Mesodermal cell (in vitro differentiated cells): ENCODE results near the gene SLC4A2.

Experiments
- H3K27ac ChIP-seq: 2 replicates; pipeline ENCODE4 v1.7.0; 2013; ENCODE audit warnings: mild to moderate bottlenecking, low read depth, low read length, moderate library complexity; ENCODE audit not compliant: severe bottlenecking
- H3K36me3 ChIP-seq: 2 replicates; pipeline ENCODE4 v1.7.1; 2013; ENCODE audit warnings: mild to moderate bottlenecking, low read length, moderate library complexity; ENCODE audit not compliant: control insufficient read depth, insufficient read depth
- H3K4me1 ChIP-seq: one replicate; pipeline ENCODE4 v1.7.1; 2013; ENCODE audit warnings: mild to moderate bottlenecking, low read length; ENCODE audit not compliant: insufficient read depth, control insufficient read depth, poor library complexity, severe bottlenecking
- H3K4me3 ChIP-seq: 2 replicates; pipeline ENCODE4 v1.7.0; 2013; ENCODE audit warnings: low read length, control low read depth, mild to moderate bottlenecking; ENCODE audit not compliant: insufficient read depth, poor library complexity, severe bottlenecking; ENCODE audit errors: extremely low read depth
- H3K9me3 ChIP-seq: 2 replicates; pipeline ENCODE4 v1.7.1; 2013; ENCODE audit warnings: mild to moderate bottlenecking, low read length, moderate library complexity; ENCODE audit not compliant: control insufficient read depth
- WGBS, 2 experiments: methylation state at CpG; one replicate each; pipeline ENCODE4 v1.1.5; 2013; ENCODE audit warnings: missing lambda C conversion rate in 2 of 2; ENCODE audit not compliant: insufficient coverage in 2 of 2; 5-methylcytosine and 5-hydroxymethylcytosine counted together

The SLC4A2 gene

GRCh38 chr7:151101621-151102396, 42.4 kb downstream of the SLC4A2 start:
- Histone ChIP-seq H3K4me3 (no peak overlapping the region), H3K9me3 (no peaks in the 10 kb centered on the region), H3K36me3 (peaks cover 53% of the 10 kb centered on the region), H3K27ac (no peak overlapping the region), H3K4me1 (peaks cover 19% of the 10 kb centered on the region)
- WGBS, 2 experiments, result 82 to 90% methylated on average over 18 to 24 of the region's 24 CpGs

GRCh38 chr7:151102991-151103390, 43.6 kb downstream of the SLC4A2 start:
- Histone ChIP-seq H3K4me3 (no peak overlapping the region), H3K4me1 (peaks cover 23% of the 10 kb centered on the region), H3K27ac (no peak overlapping the region), H3K36me3 (peaks cover 42% of the 10 kb centered on the region), H3K9me3 (no peaks in the 10 kb centered on the region)
- 89 to 93% methylated on average over 3 of the region's 3 CpGs for WGBS, 2 experiments

GRCh38 chr7:151103973-151104372, 44.6 kb downstream of the SLC4A2 start:
- Histone ChIP-seq H3K4me1 (peaks cover 30% of the 10 kb centered on the region), H3K36me3 (peaks cover 38% of the 10 kb centered on the region), H3K9me3 (no peaks in the 10 kb centered on the region), H3K27ac (no peak overlapping the region), H3K4me3 (no peak overlapping the region)
- WGBS, 2 experiments, result 90 to 95% methylated on average over 5 to 7 of the region's 12 CpGs

- 62 to 66% methylated on average over 20 to 21 of the region's 23 CpGs for WGBS, 2 experiments
- H3K4me1 ChIP-seq, result peaks cover 34% of the 10 kb centered on the region
- peaks cover 38% of the 10 kb centered on the region for H3K36me3 ChIP-seq
- no peak overlapping the region for H3K27ac ChIP-seq
- no peak overlapping the region for H3K4me3 ChIP-seq
- H3K9me3 ChIP-seq, result no peaks in the 10 kb centered on the region
Measured at GRCh38 chr7:151104411-151105235, 45.2 kb downstream of the SLC4A2 start.

- no peak overlapping the region for H3K27ac ChIP-seq
Measured at GRCh38 chr7:151107882-151108281, 48.5 kb downstream of the SLC4A2 start.

GRCh38 chr7:151109094-151110048, 50.0 kb downstream of the SLC4A2 start:
- WGBS, 2 experiments, result 76 to 79% methylated on average over 13 to 15 of the region's 15 CpGs
- Histone ChIP-seq H3K36me3 (peaks cover 5% of the 10 kb centered on the region), H3K27ac (peak overlapping the region; percentile 8), H3K4me3 (no peak overlapping the region), H3K4me1 (peaks cover 52% of the 10 kb centered on the region), H3K9me3 (no peaks in the 10 kb centered on the region)

More at GRCh38 chr7:151107882-151108281, 48.5 kb downstream of the SLC4A2 start:
- H3K9me3 ChIP-seq, result no peaks in the 10 kb centered on the region
- peaks cover 54% of the 10 kb centered on the region for H3K4me1 ChIP-seq
- 80 to 91% methylated on average over 10 of the region's 10 CpGs for WGBS, 2 experiments
- no peak overlapping the region for H3K4me3 ChIP-seq
- peaks cover 20% of the 10 kb centered on the region for H3K36me3 ChIP-seq

- Histone ChIP-seq H3K4me3 (no peak overlapping the region), H3K36me3 (no peaks in the 10 kb centered on the region), H3K9me3 (no peaks in the 10 kb centered on the region), H3K27ac (no peak overlapping the region), H3K4me1 (peaks cover 44% of the 10 kb centered on the region)
- 78 to 83% methylated on average over 10 to 11 of the region's 11 CpGs for WGBS, 2 experiments
Measured at GRCh38 chr7:151110236-151110940, 51.0 kb downstream of the SLC4A2 start.

GRCh38 chr7:151110941-151111645, 51.7 kb downstream of the SLC4A2 start:
- 35 to 44% methylated on average over 12 to 16 of the region's 20 CpGs for WGBS, 2 experiments
- Histone ChIP-seq H3K27ac (no peak overlapping the region), H3K4me3 (no peak overlapping the region), H3K4me1 (peaks cover 47% of the 10 kb centered on the region), H3K36me3 (no peaks in the 10 kb centered on the region), H3K9me3 (no peaks in the 10 kb centered on the region)

- WGBS, 2 experiments, result 10 to 12% methylated on average over 10 of the region's 13 CpGs
- Histone ChIP-seq H3K4me1 (peaks cover 46% of the 10 kb centered on the region), H3K27ac (peak overlapping the region; percentile 98), H3K4me3 (peak overlapping the region; percentile 33), H3K36me3 (peaks cover 20% of the 10 kb centered on the region), H3K9me3 (no peaks in the 10 kb centered on the region)
Measured at GRCh38 chr7:151113344-151114150, 54.2 kb downstream of the SLC4A2 start.
